Head of caudate nucleus (tissue), 42 donors: ENCODE measurements around the gene GPC3.
"Not testable (repeated sequence)": the region's sequence is repeated elsewhere in the genome, so short reads cannot be mapped to it uniquely, and the experiment has no call there.

ENCODE experiments used
- DNase-seq, 42 donors: peaks; one replicate each; pipeline versions ENCODE4 v3.0.0 to v3.0.0-alpha.2; 2020 to 2021; ENCODE audit warnings: mixed read lengths in 7 of 42
- intact Hi-C: fragments of 100-400 bp; cut with DNase I; formaldehyde crosslinking; loops from one replicate; pipeline ENCODE4 v1.15.0; 2022

GPC3 gene

DNA sequence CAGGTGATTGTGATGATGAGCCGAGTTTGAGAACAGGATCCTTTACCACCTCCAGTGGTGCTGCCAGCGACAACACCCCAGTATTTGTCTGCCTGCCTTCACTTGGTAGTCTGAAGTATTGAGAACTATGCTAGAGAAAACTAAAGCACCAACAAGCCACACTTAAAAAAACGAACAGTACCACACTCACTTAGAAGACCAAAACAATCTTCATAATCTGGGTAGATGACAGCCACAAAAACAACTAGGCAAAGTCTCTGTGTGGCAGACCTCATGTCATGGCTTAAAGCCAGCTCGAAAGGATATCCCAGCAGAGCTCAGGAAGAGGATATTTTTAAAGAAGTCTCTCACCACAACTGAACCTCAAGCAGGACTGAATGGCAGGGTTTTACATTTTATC lies 236.0 kb downstream of the GPC3 start:
- DNase-seq: no peak
- intact Hi-C loops: no loop called here

DNA sequence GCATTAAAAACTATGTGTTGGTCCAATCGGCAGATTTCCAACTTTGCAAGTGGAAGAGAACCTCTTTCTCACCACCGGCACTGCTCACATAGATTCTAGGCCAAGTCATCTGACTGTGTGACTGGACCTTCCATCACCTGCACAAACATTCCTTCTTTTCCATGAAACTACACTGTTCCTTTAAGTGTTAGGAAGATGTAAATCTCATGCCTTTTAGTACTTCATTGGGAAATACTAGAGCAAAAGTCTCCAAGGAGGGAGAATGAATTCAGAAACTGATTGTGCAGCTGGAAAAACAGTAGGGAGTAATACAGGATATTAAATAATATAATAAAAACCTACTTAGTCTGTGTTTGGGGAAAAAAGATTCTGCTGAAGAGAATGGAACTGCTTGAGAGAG lies 238.2 kb downstream of the GPC3 start:
- no peak for DNase-seq
- intact Hi-C loops: no loop called here

DNA sequence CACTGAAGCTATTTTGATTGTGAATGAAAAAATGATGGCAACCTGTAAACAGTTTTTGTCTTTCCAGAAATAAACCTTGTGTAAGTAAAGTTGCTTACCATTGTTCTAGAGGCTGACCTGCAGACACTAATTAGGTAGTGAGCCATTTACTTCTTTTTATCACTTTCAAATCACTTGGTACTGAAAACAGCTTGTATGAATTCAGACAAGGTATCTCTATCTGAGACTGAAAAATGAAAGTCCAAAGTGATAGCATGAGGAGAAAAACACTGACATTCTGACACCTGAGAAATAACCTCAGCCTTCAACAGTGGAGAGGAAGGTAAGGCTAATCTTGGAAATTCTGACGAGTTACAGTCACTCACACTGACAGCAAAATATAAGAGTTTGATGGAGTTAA lies 238.8 kb downstream of the GPC3 start:
- intact Hi-C loops: no loop called here
- no peak for DNase-seq

DNA sequence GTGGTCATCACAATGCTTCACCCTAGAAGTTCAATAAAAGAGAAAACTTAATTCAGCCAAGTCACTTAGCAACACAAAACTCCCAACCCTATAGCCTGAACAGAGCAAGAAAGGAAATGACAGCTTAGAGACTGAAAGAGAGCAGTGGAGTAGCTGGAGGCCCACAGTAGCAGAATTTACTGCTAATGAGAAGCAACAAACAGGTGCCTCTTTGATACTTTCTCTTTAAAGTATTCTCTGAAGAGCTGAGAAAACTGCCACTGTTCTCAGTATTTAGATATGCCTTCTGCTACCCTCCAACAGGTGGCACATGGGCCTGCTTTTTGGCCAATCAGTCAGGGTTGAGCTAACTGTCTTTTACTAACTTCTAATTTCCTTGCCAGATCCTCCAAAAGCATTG lies 240.0 kb downstream of the GPC3 start:
- no peak for DNase-seq
- intact Hi-C loops: no loop called here

DNA sequence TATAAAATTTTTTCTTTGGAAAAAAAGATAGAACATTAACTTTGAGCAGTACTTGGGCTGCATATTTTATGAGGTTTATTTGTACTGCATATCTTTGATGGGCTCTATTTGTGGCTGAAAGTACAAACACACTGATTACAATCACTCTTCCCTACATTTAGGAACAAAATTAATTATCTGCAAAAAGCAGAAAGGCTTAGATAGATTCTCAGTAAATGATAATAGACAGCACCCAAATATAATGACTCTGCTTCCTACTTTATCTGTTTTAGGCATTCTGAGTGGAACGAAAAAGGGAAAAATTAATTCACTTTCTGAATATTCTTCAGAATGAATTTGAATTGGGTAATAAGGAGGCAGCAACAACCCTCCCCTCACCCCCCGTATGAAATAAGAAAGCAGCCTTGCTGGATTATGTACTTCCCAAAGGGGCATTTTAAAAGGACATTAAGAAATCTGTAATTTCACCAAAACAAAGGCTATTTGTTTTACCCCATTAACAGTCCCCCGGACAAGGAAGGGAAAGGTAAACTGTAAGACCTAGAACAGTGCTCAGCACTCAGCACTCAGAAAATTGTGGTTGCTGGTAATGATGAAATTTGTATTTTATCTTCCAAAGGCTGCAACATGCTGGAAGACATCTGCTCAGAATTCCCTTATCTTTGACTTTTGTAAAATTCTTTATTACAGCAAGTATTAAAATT lies 242.6 kb downstream of the GPC3 start:
- intact Hi-C loops: no loop called here
- DNase-seq: no peak

DNA sequence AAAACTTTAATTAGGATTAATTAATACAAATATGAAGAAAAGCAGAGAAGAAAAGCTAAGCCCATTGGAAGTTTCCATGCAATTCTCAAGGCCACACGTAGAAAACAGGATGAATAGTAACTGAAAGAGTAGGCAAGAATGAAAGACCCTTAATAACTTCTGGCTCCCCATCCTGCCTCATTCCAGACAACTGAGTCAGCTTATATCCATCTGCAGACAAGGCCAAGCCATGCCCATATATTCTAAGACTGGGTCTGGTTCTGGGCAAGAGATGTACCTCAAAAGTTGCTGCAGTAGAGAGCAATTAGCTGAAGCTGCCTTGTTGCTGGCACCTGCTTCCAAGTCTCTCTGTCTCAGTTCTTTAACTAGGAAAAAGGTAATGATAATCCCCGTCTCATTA lies 244.1 kb downstream of the GPC3 start:
- intact Hi-C loops: no loop called here

GRCh38 chrX:133726642-133727041 lies 258.8 kb downstream of the GPC3 start:
- intact Hi-C loops: no loop called here
- DNase-seq: no peak

More for the DNA sequence above, 244.1 kb downstream of the GPC3 start:
- DNase-seq: no peak

- intact Hi-C loops: no loop called here
- DNase-seq: no peak
Observed at GRCh38 chrX:133726211-133726630, 259.2 kb downstream of the GPC3 start.

- DNase-seq: no peak
- intact Hi-C loops: no loop called here
Observed at GRCh38 chrX:133723930-133724329, 261.5 kb downstream of the GPC3 start.

- no peak for DNase-seq
- intact Hi-C loops: no loop called here
Observed at GRCh38 chrX:133722756-133723155, 262.6 kb downstream of the GPC3 start.

- intact Hi-C loops, DNase-seq: not testable (repeated sequence)
Observed at GRCh38 chrX:133720269-133720668, 265.1 kb downstream of the GPC3 start.

DNA sequence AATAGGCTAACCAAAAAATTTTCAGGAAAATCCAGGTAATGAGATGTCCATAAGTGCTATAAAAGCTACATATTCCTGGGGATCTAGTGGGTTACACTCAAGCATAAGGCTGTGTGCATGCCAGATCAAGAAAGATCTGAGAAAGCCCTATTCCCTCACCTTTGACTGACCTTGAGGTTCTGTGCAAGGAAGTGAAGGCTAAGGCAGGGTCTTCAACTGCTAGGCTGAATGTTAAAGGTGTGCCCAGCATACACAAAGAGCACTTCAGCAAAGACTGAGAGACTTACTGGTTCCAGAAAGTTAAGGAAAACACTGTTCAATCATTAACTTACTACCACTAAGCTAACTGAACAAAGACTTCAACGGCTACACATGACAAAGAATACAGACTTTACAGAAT lies 269.7 kb downstream of the GPC3 start:
- DNase-seq: no peak
- intact Hi-C loops: no loop called here

GRCh38 chrX:133709501-133709900 lies 275.9 kb downstream of the GPC3 start:
- intact Hi-C loops: no loop called here
- no peak for DNase-seq

- DNase-seq: no peak
- intact Hi-C loops: no loop called here
Observed at GRCh38 chrX:133706890-133707289, 278.5 kb downstream of the GPC3 start.

- intact Hi-C loops: no loop called here
- no peak for DNase-seq
Observed at GRCh38 chrX:133702230-133702629, 283.2 kb downstream of the GPC3 start.

GRCh38 chrX:133699023-133699728 lies 286.2 kb downstream of the GPC3 start:
- intact Hi-C loops: no loop called here
- no peak for DNase-seq

- peak in 3 of 42 donors; percentile 2 to 26 (median 9) for DNase-seq
Observed at GRCh38 chrX:133698298-133698697, 287.1 kb downstream of the GPC3 start.

DNA sequence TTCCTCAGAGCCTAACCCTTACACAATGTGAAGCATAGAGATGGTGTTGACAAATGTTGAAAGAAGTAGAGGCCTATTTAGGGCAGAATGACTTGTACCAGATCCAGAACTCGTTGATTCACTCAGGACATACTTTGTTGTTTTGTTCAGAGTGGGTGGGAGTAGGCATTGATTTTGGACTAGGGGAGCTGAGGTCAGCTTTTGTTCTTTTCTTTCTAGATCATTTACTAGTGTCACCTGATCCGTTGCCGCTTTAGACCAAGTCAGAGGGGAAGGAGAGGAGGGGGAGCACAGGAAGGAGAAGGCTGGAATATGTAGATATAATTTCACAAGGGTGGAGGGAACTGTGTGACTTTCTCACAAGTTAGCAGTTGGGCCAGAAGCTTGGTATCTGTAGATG lies 287.7 kb downstream of the GPC3 start:
- no peak for DNase-seq
- intact Hi-C loops: no loop called here

More at GRCh38 chrX:133698298-133698697, 287.1 kb downstream of the GPC3 start:
- intact Hi-C loops: no loop called here

DNA sequence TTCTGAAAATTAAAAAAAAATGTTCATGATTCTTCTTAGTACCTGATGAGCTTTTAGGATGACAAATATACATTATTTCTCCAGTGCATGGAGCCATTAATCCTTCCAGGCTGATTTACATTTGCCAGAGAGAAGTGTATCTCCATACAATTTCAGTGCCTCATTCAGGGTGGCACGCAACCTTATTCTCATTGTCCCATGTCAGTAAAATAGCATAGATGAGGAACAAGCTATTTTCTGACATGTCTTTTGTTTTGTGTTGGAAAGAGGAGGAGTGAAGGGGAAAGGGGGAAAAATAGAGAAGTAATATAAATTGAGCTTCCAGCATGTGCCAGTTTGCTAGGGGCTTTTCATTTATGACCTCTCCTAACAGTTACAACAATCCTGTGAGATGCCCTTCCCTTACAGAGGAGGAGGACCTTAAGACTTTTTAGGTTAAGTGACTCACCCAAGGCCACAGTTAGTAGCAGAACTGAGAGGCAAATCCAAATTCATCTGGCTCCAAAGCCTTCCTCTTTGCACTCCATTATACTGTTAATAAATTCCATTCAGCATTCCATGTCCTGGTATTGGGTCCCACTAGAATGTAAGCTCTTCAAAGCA lies 295.3 kb downstream of the GPC3 start:
- intact Hi-C loops: no loop called here
- no peak for DNase-seq

- intact Hi-C loops: no loop called here
- DNase-seq: no peak
Observed at GRCh38 chrX:133685822-133686221, 299.6 kb downstream of the GPC3 start.

- intact Hi-C loops: no loop called here
- no peak for DNase-seq
Observed at GRCh38 chrX:133681897-133682296, 303.5 kb downstream of the GPC3 start.
